OCI-LY1 (cell line): ENCODE measurements around the gene NSDHL.

ENCODE experiments used
- CTCF ChIP-seq: fragments of 200-600 bp; sonication (generic), shearing (Covaris generic); IDR thresholded peaks from 2 replicates; pipeline ENCODE4 v1.5.1; 2017; ENCODE audit warnings: mild to moderate bottlenecking, antibody characterized with exemption, low read length, moderate library complexity, mixed read lengths
- EZH2 ChIP-seq: fragments of 200-600 bp; sonication (generic), shearing (Covaris generic); IDR thresholded peaks from 2 replicates; pipeline ENCODE4 v1.8.0; 2017; ENCODE audit warnings: borderline replicate concordance, mixed run types, mild to moderate bottlenecking, antibody characterized with exemption, low read length, moderate library complexity, mixed read lengths

- no peak for TF ChIP-seq CTCF
- no peak for TF ChIP-seq EZH2
Observed at GRCh38 chrX:152897222-152898131, 66.6 kb downstream of the NSDHL start, which contains the start of gene ZNF185.
